Measurements from ENCODE around the gene OPA1.
A peak's percentile ranks its signal among the peaks of the same experiment; 100 is the strongest.
"Not testable (repeated sequence)": the region's sequence is repeated elsewhere in the genome, so short reads cannot be mapped to it uniquely, and the experiment has no call there.

Gene OPA1

GRCh38 chr3:193598202-193598601, 5.2 kb downstream of the OPA1 start:
- no peak for DNase-seq (ENCODE audit: low read depth)
- H3K4me3 ChIP-seq (replicated peaks; ENCODE audit: low read depth, low read length), result no peak overlapping the region
- TF ChIP-seq CTCF (IDR thresholded peaks at IDR 0.05; ENCODE audit: low read length, missing control alignments), result no peak

- H3K4me3 ChIP-seq (replicated peaks; ENCODE audit: low read depth, low read length), result no peak overlapping the region
- no peak for DNase-seq (ENCODE audit: low read depth)
- TF ChIP-seq CTCF (IDR thresholded peaks at IDR 0.05; ENCODE audit: low read length, missing control alignments), result no peak
These were observed 6.4 kb downstream of the OPA1 start for GRCh38 chr3:193599393-193599792.

GRCh38 chr3:193605876-193606275, 12.9 kb downstream of the OPA1 start:
- no peak overlapping the region for H3K4me3 ChIP-seq (replicated peaks; ENCODE audit: low read depth, low read length)
- DNase-seq (ENCODE audit: low read depth), result peak; percentile 85
- peak; percentile 91 for TF ChIP-seq CTCF (IDR thresholded peaks at IDR 0.05; ENCODE audit: low read length, missing control alignments)

- not testable (repeated sequence) for H3K4me3 ChIP-seq (replicated peaks; ENCODE audit: low read depth, low read length); DNase-seq (ENCODE audit: low read depth)
These were observed 13.9 kb downstream of the OPA1 start for GRCh38 chr3:193606892-193607291.

GRCh38 chr3:193610516-193610915, 17.5 kb downstream of the OPA1 start:
- DNase-seq (ENCODE audit: low read depth); H3K4me3 ChIP-seq (replicated peaks; ENCODE audit: low read depth, low read length): not testable (repeated sequence)

GRCh38 chr3:193614430-193614829, 21.4 kb downstream of the OPA1 start:
- H3K4me3 ChIP-seq (replicated peaks; ENCODE audit: low read depth, low read length), result no peak overlapping the region
- no peak for TF ChIP-seq CTCF (IDR thresholded peaks at IDR 0.05; ENCODE audit: low read length, missing control alignments)
- peak; percentile 9 for DNase-seq (ENCODE audit: low read depth)

- no peak overlapping the region for H3K4me3 ChIP-seq (replicated peaks; ENCODE audit: low read depth, low read length)
- no peak for TF ChIP-seq CTCF (IDR thresholded peaks at IDR 0.05; ENCODE audit: low read length, missing control alignments)
- DNase-seq (ENCODE audit: low read depth), result no peak
These were observed 24.6 kb downstream of the OPA1 start for GRCh38 chr3:193617628-193618027.

- no peak overlapping the region for H3K4me3 ChIP-seq (replicated peaks; ENCODE audit: low read depth, low read length)
- TF ChIP-seq CTCF (IDR thresholded peaks at IDR 0.05; ENCODE audit: low read length, missing control alignments), result no peak
- DNase-seq (ENCODE audit: low read depth), result no peak
These were observed 27.0 kb downstream of the OPA1 start for GRCh38 chr3:193620057-193620456.

Measured in fibroblast of pulmonary artery (primary cell).